H1 (cell line): Measurements from ENCODE around the gene WNT3A. TPM values are rescaled to one million over a fixed set of nuclear protein-coding genes. Genes with fewer than 3 reads are reported as not detected.

Experiments used
- JUN ChIP-seq: IDR thresholded peaks from 2 replicates; pipeline ENCODE4 v1.6.1; 2011; ENCODE audit warnings: low read depth, mild to moderate bottlenecking, improper control_type of control experiment, low read length
- KDM5A ChIP-seq: fragments of 200-600 bp; IDR thresholded peaks from 2 replicates; pipeline ENCODE4 v1.7.1; 2012; ENCODE audit warnings: mild to moderate bottlenecking, low read length, inconsistent platforms, mixed read lengths
- NRF1 ChIP-seq: IDR thresholded peaks from 2 replicates; pipeline ENCODE4 v1.6.1; 2011; ENCODE audit warnings: mild to moderate bottlenecking, low read depth, low read length, improper control_type of control experiment
- SIX5 ChIP-seq: IDR thresholded peaks from 2 replicates; pipeline ENCODE4 v1.6.1; 2011; ENCODE audit warnings: mild to moderate bottlenecking, low read depth, low read length
- polyA plus RNA-seq, 7 experiments: library from polyadenylated mRNA; depleted of rRNA in 3 of 7; stranded (reverse) in 5 of 7; unstranded in 2 of 7; fragments of >200 nt in 5 of 7; fragments of 200-250 nt in 2 of 7; gene quantifications; 1 replicate in 5 of 7; 2 replicates in 1 of 7; 4 replicates in 1 of 7; pipeline versions ENCODE4 v1.2.1 to v1.2.3, GENCODE V29; 2011 to 2013; ENCODE audit warnings: missing spikeins in 2 of 7, mixed read lengths in 2 of 7
- total RNA-seq: library from RNA; stranded (reverse); fragmentation: NEBNext Ultra II Directional; extraction: Animal tissue kit (Norgen Biotek cat#: 25700); gene quantifications from 2 replicates; pipeline ENCODE4 v1.2.1, GENCODE V29; 2021
- TF ChIP-seq, protein P1 (sequence below): IDR thresholded peaks from 2 replicates; pipeline ENCODE4 v1.6.1; 2012; ENCODE audit warnings: low read length, inconsistent platforms

The WNT3A gene
- total and polyA plus RNA-seq, 2 of the 8 experiments (the other 6 are each of a cell fraction or from before 2014, with no cell fraction given) = 0.08 to 0.19 TPM

DNA sequence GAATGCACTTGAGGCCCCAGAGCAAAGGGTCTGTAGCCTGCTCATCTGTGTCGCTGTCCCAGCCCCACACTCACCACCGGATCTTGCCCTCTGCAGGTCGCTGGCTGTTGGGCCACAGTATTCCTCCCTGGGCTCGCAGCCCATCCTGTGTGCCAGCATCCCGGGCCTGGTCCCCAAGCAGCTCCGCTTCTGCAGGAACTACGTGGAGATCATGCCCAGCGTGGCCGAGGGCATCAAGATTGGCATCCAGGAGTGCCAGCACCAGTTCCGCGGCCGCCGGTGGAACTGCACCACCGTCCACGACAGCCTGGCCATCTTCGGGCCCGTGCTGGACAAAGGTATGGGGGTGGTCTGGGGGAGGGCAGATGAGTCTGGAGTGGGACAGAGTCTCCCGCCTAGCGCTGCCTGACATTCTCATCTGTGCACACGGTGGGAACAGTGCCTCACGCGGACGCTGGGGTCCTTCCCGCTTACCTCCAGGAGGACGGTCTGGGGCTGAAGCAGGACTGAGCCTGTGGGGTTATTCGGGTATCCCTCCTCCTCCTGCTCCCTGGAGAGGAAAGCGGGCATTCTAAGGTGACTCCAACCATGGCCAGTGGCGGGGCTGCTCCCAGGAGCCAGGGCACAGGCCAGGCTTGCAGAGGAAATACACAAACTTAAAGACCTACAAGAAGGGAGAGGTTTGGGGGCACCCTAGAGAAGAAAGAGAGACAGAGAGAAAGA, 15.9 kb downstream of the WNT3A start (continued):
- TF ChIP-seq, protein P1, sequence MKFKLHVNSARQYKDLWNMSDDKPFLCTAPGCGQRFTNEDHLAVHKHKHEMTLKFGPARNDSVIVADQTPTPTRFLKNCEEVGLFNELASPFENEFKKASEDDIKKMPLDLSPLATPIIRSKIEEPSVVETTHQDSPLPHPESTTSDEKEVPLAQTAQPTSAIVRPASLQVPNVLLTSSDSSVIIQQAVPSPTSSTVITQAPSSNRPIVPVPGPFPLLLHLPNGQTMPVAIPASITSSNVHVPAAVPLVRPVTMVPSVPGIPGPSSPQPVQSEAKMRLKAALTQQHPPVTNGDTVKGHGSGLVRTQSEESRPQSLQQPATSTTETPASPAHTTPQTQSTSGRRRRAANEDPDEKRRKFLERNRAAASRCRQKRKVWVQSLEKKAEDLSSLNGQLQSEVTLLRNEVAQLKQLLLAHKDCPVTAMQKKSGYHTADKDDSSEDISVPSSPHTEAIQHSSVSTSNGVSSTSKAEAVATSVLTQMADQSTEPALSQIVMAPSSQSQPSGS = no peak
- TF ChIP-seq KDM5A (no peak), SIX5 (no peak), NRF1 (no peak), JUN (no peak)
